ENCODE results near the gene ZNF827.

The ZNF827 gene

DNA sequence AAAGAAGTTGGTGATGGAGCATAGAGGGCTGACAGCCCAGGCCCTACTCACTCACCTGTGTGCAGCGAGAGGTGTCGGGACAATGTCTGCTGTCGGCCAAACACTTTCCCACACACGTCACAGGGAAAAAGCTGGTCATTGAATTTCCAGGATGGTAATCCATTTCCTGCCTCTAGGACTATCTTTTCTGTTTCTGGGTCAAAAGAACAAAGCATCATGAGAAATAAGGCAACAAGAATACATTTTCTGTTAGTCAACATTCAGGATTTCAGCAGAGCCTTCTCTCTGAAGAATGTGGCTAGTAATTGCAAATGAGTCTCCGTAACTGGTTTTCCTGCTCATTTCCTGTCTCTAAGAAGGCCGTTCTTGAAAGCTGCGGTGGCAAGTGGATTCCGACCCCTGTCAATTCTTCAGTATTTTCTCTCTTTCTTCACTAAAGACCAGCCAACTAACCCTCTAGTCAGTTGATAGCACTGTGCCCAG is 159.3 kb downstream of the ZNF827 start:
- H3K4me3 ChIP-seq (ENCODE audit: control insufficient read depth, low read depth, low read length) = no peak overlapping the region
- DNase-seq (ENCODE audit: low read depth) = no peak
- TF ChIP-seq, protein P1, sequence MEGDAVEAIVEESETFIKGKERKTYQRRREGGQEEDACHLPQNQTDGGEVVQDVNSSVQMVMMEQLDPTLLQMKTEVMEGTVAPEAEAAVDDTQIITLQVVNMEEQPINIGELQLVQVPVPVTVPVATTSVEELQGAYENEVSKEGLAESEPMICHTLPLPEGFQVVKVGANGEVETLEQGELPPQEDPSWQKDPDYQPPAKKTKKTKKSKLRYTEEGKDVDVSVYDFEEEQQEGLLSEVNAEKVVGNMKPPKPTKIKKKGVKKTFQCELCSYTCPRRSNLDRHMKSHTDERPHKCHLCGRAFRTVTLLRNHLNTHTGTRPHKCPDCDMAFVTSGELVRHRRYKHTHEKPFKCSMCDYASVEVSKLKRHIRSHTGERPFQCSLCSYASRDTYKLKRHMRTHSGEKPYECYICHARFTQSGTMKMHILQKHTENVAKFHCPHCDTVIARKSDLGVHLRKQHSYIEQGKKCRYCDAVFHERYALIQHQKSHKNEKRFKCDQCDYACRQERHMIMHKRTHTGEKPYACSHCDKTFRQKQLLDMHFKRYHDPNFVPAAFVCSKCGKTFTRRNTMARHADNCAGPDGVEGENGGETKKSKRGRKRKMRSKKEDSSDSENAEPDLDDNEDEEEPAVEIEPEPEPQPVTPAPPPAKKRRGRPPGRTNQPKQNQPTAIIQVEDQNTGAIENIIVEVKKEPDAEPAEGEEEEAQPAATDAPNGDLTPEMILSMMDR (IDR thresholded peaks at IDR 0.05; ENCODE audit: control insufficient read depth, insufficient read depth, low read depth, low read length, missing control alignments) = no peak

DNA sequence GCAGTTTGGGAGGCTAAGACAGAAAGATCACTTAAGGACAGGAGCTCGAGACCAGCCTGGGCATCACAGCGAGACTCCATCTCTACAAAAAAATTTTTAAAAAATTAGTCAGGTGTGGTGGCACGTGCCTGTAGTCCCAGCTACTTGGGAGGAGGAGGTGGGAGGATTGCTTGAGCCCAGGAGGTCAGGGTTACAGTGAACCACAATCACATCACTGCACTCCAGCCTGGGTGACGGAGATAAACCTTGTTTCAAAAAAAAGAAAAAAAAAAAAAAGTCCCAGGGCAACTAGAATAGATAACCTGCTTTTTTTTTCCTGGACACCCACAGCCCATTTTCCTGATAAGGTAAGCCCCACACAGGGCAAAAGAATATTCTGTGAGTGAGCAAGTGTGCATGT is 162.4 kb downstream of the ZNF827 start:
- no peak for DNase-seq (ENCODE audit: low read depth)
- no peak overlapping the region for H3K4me3 ChIP-seq (ENCODE audit: control insufficient read depth, low read depth, low read length)
- TF ChIP-seq, protein P1 (IDR thresholded peaks at IDR 0.05; ENCODE audit: control insufficient read depth, insufficient read depth, low read depth, low read length, missing control alignments) = no peak

DNA sequence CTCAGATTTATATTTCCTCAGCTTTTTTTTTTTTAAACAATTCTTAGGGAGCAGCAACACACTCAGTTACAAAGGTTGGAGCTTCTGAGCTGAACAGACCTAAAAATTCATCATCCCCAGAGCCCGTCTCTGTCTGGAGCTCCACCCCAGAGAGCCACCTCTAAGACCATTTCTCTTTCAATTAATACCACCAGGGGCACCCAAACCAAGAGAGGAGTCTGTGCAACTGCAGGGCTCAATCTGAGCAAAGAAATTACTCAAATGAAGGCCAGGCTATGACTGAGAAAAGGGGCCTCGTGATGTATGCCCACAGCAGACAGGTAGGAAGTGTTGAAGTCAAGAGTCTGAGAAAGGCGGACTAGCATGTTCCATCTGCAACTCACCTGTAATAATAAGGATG is 163.2 kb downstream of the ZNF827 start:
- H3K4me3 ChIP-seq (ENCODE audit: control insufficient read depth, low read depth, low read length) = no peak overlapping the region
- TF ChIP-seq, protein P1 (IDR thresholded peaks at IDR 0.05; ENCODE audit: control insufficient read depth, insufficient read depth, low read depth, low read length, missing control alignments) = no peak
- DNase-seq (ENCODE audit: low read depth) = no peak

DNA sequence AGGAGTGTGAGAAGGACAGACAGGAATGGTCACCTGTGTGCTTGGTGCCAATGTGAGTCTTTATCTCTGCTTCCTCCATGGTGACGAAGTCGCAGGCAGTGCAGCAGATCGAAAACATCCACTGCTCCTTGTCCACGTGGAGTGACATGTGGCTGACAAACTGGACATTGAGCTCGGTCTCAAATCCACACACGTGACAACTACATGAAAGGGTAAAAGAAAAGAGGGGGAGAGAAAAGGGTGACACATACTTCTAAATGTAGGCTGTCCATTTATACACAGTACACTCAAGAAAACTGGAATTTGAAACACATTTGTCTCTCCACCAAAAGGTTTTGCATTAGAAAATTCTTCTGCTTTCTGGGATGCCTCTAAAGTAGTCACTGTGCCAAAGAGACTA is 164.2 kb downstream of the ZNF827 start:
- TF ChIP-seq, protein P1 (IDR thresholded peaks at IDR 0.05; ENCODE audit: control insufficient read depth, insufficient read depth, low read depth, low read length, missing control alignments) = no peak
- DNase-seq (ENCODE audit: low read depth) = no peak
- no peak overlapping the region for H3K4me3 ChIP-seq (ENCODE audit: control insufficient read depth, low read depth, low read length)

DNA sequence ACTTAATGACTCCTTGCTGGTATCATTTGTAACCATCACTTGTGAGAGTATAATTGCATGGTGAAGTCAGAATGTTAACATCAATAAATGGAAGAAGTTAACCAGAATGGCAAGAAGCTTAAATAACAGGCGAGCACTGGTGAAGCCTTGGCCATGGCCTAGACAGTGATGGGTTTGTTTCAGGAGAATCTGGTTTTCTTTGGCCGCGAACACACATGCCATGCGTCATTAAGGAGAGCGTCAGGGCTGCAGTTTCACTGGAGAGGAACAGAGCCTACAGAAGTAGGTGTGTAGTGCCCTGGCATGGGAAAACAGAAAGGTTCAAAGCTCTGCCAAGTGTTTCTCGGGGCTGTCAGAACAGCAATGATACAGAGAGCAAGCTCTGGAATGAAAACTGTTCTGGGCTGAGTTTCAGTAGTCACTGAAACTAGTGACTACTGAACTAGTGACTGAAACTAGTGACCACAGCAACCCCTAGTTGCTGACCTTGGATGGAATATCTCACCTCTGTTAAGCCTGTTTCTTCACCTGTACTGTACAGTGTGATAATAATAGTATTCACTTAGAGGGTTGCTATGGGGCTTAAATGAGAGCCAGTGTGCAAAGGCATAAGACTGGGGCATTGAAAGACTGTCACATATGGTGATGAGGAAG is 164.9 kb downstream of the ZNF827 start:
- no peak overlapping the region for H3K4me3 ChIP-seq (ENCODE audit: control insufficient read depth, low read depth, low read length)
- TF ChIP-seq, protein P1 (IDR thresholded peaks at IDR 0.05; ENCODE audit: control insufficient read depth, insufficient read depth, low read depth, low read length, missing control alignments) = no peak
- no peak for DNase-seq (ENCODE audit: low read depth)

DNA sequence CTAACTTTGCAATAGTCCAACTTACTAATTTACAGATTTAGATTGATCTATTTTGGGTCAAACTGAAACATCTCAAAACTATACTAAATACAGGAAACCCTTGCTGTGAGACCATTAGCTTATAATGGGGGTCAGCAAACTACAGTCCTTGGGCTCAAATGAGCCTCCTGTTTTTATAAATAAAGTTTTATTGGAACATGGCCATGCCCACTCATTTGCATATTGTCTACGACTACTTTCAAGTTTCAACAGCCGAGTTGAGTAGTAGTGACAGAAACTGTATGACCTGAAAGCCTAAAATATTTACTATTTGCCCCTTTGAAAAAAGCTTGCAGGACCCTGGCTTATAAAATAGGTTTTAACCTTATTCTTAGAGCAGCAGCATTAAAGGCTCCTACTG is 166.3 kb downstream of the ZNF827 start:
- TF ChIP-seq, protein P1 (IDR thresholded peaks at IDR 0.05; ENCODE audit: control insufficient read depth, insufficient read depth, low read depth, low read length, missing control alignments) = no peak
- no peak for DNase-seq (ENCODE audit: low read depth)
- no peak overlapping the region for H3K4me3 ChIP-seq (ENCODE audit: control insufficient read depth, low read depth, low read length)

Data from AG09309 (cell line).